Gastroesophageal sphincter (tissue), 4 donors: Measurements from ENCODE around the gene TFEB. TPM values are rescaled to one million over a fixed set of nuclear protein-coding genes. Genes with fewer than 3 reads are reported as not detected.

Experiments used
- ATAC-seq: fragments of 150-250 bp; one replicate; pipeline ENCODE4 v1.9.1; 2016; ENCODE audit warnings: mild to moderate bottlenecking, moderate library complexity
- H3K27ac ChIP-seq, 4 donors: fragments of 200-600 bp; sonication (generic) in 3 of 4; 1 replicate in 3 of 4; 2 replicates in 1 of 4; pipeline ENCODE4 v1.5.1; 2016 to 2019
- H3K27me3 ChIP-seq: fragments of 200-600 bp; sonication (generic); one replicate; pipeline ENCODE4 v1.5.1; 2019
- H3K36me3 ChIP-seq, 2 donors: fragments of 200-600 bp; sonication (generic); one replicate each; pipeline ENCODE4 v1.5.1; 2019; ENCODE audit warnings: control low read depth in 1 of 2
- H3K4me1 ChIP-seq, 3 donors: fragments of 200-600 bp; sonication (generic); 1 replicate in 2 of 3; 2 replicates in 1 of 3; pipeline ENCODE4 v1.5.1; 2016 to 2019; ENCODE audit warnings: control low read depth in 2 of 3
- H3K4me3 ChIP-seq, 2 donors: fragments of 200-600 bp; sonication (generic); one replicate each; pipeline ENCODE4 v1.5.1; 2019; ENCODE audit warnings: mild to moderate bottlenecking in 1 of 2, moderate library complexity in 1 of 2
- H3K9me3 ChIP-seq, 3 donors: fragments of 200-600 bp; sonication (generic); one replicate each; pipeline ENCODE4 v1.5.1; 2017 to 2019; ENCODE audit warnings: control low read depth in 2 of 3
- CTCF ChIP-seq, 4 experiments: fragments of 200-600 bp in 2 of 4; fragments of 450-650 bp in 2 of 4; sonication (generic) in 1 of 4; IDR thresholded peaks; one replicate each; pipeline ENCODE4 v1.5.1; 2017 to 2019; ENCODE audit warnings: antibody characterized with exemption in 4 of 4, mild to moderate bottlenecking in 2 of 4, moderate library complexity in 2 of 4
- EP300 ChIP-seq: sonication (generic); formaldehyde crosslinking; IDR thresholded peaks from one replicate; pipeline ENCODE4 v1.6.1; 2017; ENCODE audit warnings: antibody characterized with exemption, mild to moderate bottlenecking
- POLR2A ChIP-seq, 2 donors: fragments of 450-650 bp; IDR thresholded peaks; one replicate each; pipeline ENCODE4 v1.6.1; 2017; ENCODE audit warnings: antibody characterized with exemption in 2 of 2, mild to moderate bottlenecking in 2 of 2, moderate library complexity in 1 of 2
- POLR2AphosphoS5 ChIP-seq: sonication (generic); formaldehyde crosslinking; IDR thresholded peaks from one replicate; pipeline ENCODE4 v1.6.1; 2017; ENCODE audit warnings: antibody characterized with exemption
- WGBS, 2 donors: methylation state at CpG; one replicate each; pipeline ENCODE4 v1.1.5; 2018; ENCODE audit warnings: low coverage in 1 of 2; 5-methylcytosine and 5-hydroxymethylcytosine counted together
- total RNA-seq, 4 donors: library from RNA; depleted of rRNA; stranded (reverse); fragments of >200 nt; gene quantifications; one replicate each; pipeline ENCODE4 v1.1.0, GENCODE V29; 2016

Gene TFEB
- total RNA-seq, 4 donors from 2014 or later, result 16.6 to 42.8 (median 26.1) TPM

- Histone ChIP-seq H3K36me3 (peaks cover 0 to 19% of the 10 kb centered on the region in 2 donors), H3K9me3 (no peaks in the 10 kb centered on the region), H3K4me3 (no peak overlapping the region), H3K27me3 (no peaks in the 10 kb centered on the region), H3K4me1 (peaks cover 0 to 62% (median 5%) of the 10 kb centered on the region in 3 donors), H3K27ac (no peak overlapping the region)
- WGBS, 2 donors, result 94 to 98% methylated on average over 4 to 5 of the region's 6 CpGs
- ATAC-seq, result no peak
- TF ChIP-seq EP300 (no peak), CTCF (IDR thresholded peaks at IDR 0.05) (no peak), POLR2AphosphoS5 (no peak), POLR2A (IDR thresholded peaks at IDR 0.05) (no peak)
Measured at GRCh38 chr6:41696788-41697187, 38.6 kb downstream of the TFEB start.

GRCh38 chr6:41695825-41696224 lies 39.6 kb downstream of the TFEB start:
- no peak for TF ChIP-seq CTCF (IDR thresholded peaks at IDR 0.05)
- TF ChIP-seq POLR2AphosphoS5, result no peak
- no peak for TF ChIP-seq EP300
- no peak for TF ChIP-seq POLR2A (IDR thresholded peaks at IDR 0.05)
- Histone ChIP-seq H3K36me3 (peaks cover 0 to 24% of the 10 kb centered on the region in 2 donors), H3K4me1 (peaks cover 0 to 55% (median 5%) of the 10 kb centered on the region in 3 donors), H3K4me3 (no peak overlapping the region), H3K27me3 (no peaks in the 10 kb centered on the region), H3K27ac (no peak overlapping the region), H3K9me3 (no peaks in the 10 kb centered on the region)
- 100% methylated on average over 1 of the region's 6 CpGs; no CpG with 5 or more reads in 1 of the 2 donors for WGBS, 2 donors
- no peak for ATAC-seq

- Histone ChIP-seq H3K4me1 (peaks cover 0 to 51% (median 0%) of the 10 kb centered on the region in 3 donors), H3K36me3 (peaks cover 0 to 32% of the 10 kb centered on the region in 2 donors), H3K27ac (no peak overlapping the region), H3K27me3 (no peaks in the 10 kb centered on the region), H3K9me3 (no peaks in the 10 kb centered on the region), H3K4me3 (no peak overlapping the region)
- no peak for ATAC-seq
- TF ChIP-seq POLR2A (IDR thresholded peaks at IDR 0.05) (no peak), EP300 (no peak), POLR2AphosphoS5 (no peak), CTCF (IDR thresholded peaks at IDR 0.05) (no peak)
- 97 to 100% methylated on average over 2 to 3 of the region's 6 CpGs for WGBS, 2 donors
Measured at GRCh38 chr6:41694815-41695526, 40.4 kb downstream of the TFEB start.

GRCh38 chr6:41693281-41694240 lies 41.8 kb downstream of the TFEB start:
- Histone ChIP-seq H3K36me3 (peaks cover 0 to 37% of the 10 kb centered on the region in 2 donors), H3K27ac (no peak overlapping the region), H3K4me1 (peaks cover 0 to 37% (median 0%) of the 10 kb centered on the region in 3 donors), H3K27me3 (no peaks in the 10 kb centered on the region), H3K9me3 (no peaks in the 10 kb centered on the region), H3K4me3 (no peak overlapping the region)
- TF ChIP-seq CTCF (IDR thresholded peaks at IDR 0.05) (no peak), POLR2AphosphoS5 (no peak), EP300 (no peak), POLR2A (IDR thresholded peaks at IDR 0.05) (no peak)
- WGBS, 2 donors, result 20% methylated on average over 1 of the region's 10 CpGs; no CpG with 5 or more reads in 1 of the 2 donors
- no peak for ATAC-seq
